Endothelial cell of umbilical vein (primary cell): ENCODE measurements around the gene ZNF385D. TPM values are rescaled to one million over a fixed set of nuclear protein-coding genes. Genes with fewer than 3 reads are reported as not detected.

Experiments
- BruUV-seq: library from RNA; stranded (reverse); fragments of 400-500 nt; replicated peaks from 2 replicates; lab custom pipeline; 2021; lab: Mats Ljungman, UMichigan
- CTCF ChIA-PET: fragments of 300-600, 350-600 bp; sonication (Branson Sonifier 250); formaldehyde crosslinking; loops from one replicate; lab custom pipeline; 2021; ENCODE audit warnings: antibody characterized with exemption, inconsistent platforms; lab: Charles Lee
- POLR2A ChIA-PET: fragments of 300-600, 350-600 bp; sonication (Branson Sonifier 250); formaldehyde crosslinking; loops from one replicate; lab custom pipeline; 2021; ENCODE audit warnings: antibody characterized with exemption, inconsistent platforms; lab: Charles Lee
- DNase-seq: peaks from one replicate; pipeline ENCODE4 v3.0.0-alpha.2; 2011; ENCODE audit warnings: low read depth, low spot score
- FAIRE-seq: peaks from 2 replicates; lab custom pipeline; 2011; peaks lifted over from hg19 to GRCh38; lab: Jason Lieb, UNC
- H2AFZ ChIP-seq: 2 replicates; pipeline ENCODE4 v1.6.0; 2012; ENCODE audit warnings: low read depth, low read length, control low read depth, inconsistent platforms
- H3K27ac ChIP-seq: 2 replicates; pipeline ENCODE4 v1.5.1; 2011; ENCODE audit warnings: low read depth, mild to moderate bottlenecking, control low read depth, low read length, moderate library complexity; ENCODE audit not compliant: insufficient read depth
- H3K27me3 ChIP-seq, 2 experiments: 2 replicates each; pipeline versions ENCODE4 v1.6.0 to v1.6.1; 2011; ENCODE audit warnings: low read length in 2 of 2, mixed read lengths in 1 of 2; ENCODE audit not compliant: control insufficient read depth in 2 of 2, insufficient read depth in 2 of 2
- H3K36me3 ChIP-seq, 2 experiments: 2 replicates in 1 of 2; 3 replicates in 1 of 2; pipeline ENCODE4 v1.5.1; 2011; ENCODE audit warnings: low read length in 2 of 2, mild to moderate bottlenecking in 1 of 2, moderate library complexity in 1 of 2; ENCODE audit not compliant: control insufficient read depth in 2 of 2, insufficient read depth in 2 of 2; ENCODE audit errors: extremely low read depth in 1 of 2
- H3K4me1 ChIP-seq: 3 replicates; pipeline ENCODE4 v1.5.1; 2011; ENCODE audit warnings: mild to moderate bottlenecking, low read length; ENCODE audit not compliant: control insufficient read depth, insufficient read depth; ENCODE audit errors: extremely low read depth
- H3K4me2 ChIP-seq: 2 replicates; pipeline ENCODE4 v1.6.1; 2011; ENCODE audit warnings: low read length, control low read depth, mixed read lengths; ENCODE audit not compliant: insufficient read depth
- H3K4me3 ChIP-seq, 3 experiments: fragments of 200-600 bp in 1 of 3; sonication (generic), shearing (Covaris generic) in 1 of 3; replicated peaks in 1 of 3; 2 replicates each; pipeline ENCODE4 v1.5.1; 2011 to 2016; ENCODE audit warnings: control low read depth in 3 of 3, low read length in 3 of 3, mild to moderate bottlenecking in 2 of 3, inconsistent platforms in 1 of 3, low read depth in 1 of 3, moderate library complexity in 1 of 3; ENCODE audit not compliant: insufficient read depth in 1 of 3
- H3K79me2 ChIP-seq: 2 replicates; pipeline ENCODE4 v1.6.0; 2012; ENCODE audit warnings: low read length, inconsistent platforms; ENCODE audit not compliant: control insufficient read depth, insufficient read depth
- H3K9ac ChIP-seq: replicated peaks from 2 replicates; pipeline ENCODE3; 2011; ENCODE audit warnings: low read length, control low read depth; ENCODE audit not compliant: insufficient read depth; ENCODE audit errors: extremely low read depth
- H3K9me1 ChIP-seq: replicated peaks from 3 replicates; pipeline ENCODE4 v1.6.0; 2011; ENCODE audit warnings: mild to moderate bottlenecking, low read length; ENCODE audit not compliant: control insufficient read depth, insufficient read depth; ENCODE audit errors: extremely low read depth
- H3K9me3 ChIP-seq: replicated peaks from 2 replicates; pipeline ENCODE4 v1.5.1; 2012; ENCODE audit warnings: low read length, inconsistent platforms; ENCODE audit not compliant: control insufficient read depth, insufficient read depth
- H4K20me1 ChIP-seq: replicated peaks from 2 replicates; pipeline ENCODE3; 2011; ENCODE audit warnings: mild to moderate bottlenecking, low read length; ENCODE audit not compliant: control insufficient read depth, insufficient read depth; ENCODE audit errors: extremely low read depth
- EZH2 ChIP-seq: IDR thresholded peaks from 2 replicates; pipeline ENCODE4 v1.6.1; 2012; ENCODE audit warnings: borderline replicate concordance, low read depth, mild to moderate bottlenecking, moderate library complexity, low read length, inconsistent platforms; ENCODE audit not compliant: severe bottlenecking
- FOS ChIP-seq: IDR thresholded peaks from 2 replicates; pipeline ENCODE4 v1.6.1; 2011; ENCODE audit warnings: mild to moderate bottlenecking, low read length, moderate library complexity, borderline replicate concordance; ENCODE audit not compliant: insufficient read depth
- GATA2 ChIP-seq: IDR thresholded peaks from 2 replicates; pipeline ENCODE4 v1.7.0; 2011; ENCODE audit warnings: low read depth, mild to moderate bottlenecking, moderate library complexity, mixed read lengths, low read length; ENCODE audit not compliant: insufficient read length, insufficient read depth
- JUN ChIP-seq: IDR thresholded peaks from 2 replicates; pipeline ENCODE4 v1.6.1; 2011; ENCODE audit warnings: borderline replicate concordance, low read depth; ENCODE audit not compliant: insufficient read length, insufficient read depth
- MYC ChIP-seq: IDR thresholded peaks from one replicate; pipeline ENCODE4 v1.6.1; 2011; ENCODE audit warnings: mild to moderate bottlenecking, low read depth, low read length
- POLR2A ChIP-seq: IDR thresholded peaks from 2 replicates; pipeline ENCODE4 v1.6.1; 2012; ENCODE audit warnings: low read depth, mild to moderate bottlenecking, control low read depth, low read length
- POLR2AphosphoS5 ChIP-seq: IDR thresholded peaks from 2 replicates; pipeline ENCODE4 v1.6.1; 2012; ENCODE audit warnings: low read depth, mild to moderate bottlenecking, control low read depth, low read length, moderate library complexity; ENCODE audit not compliant: insufficient read depth
- dilution Hi-C: fragments of 300-500 bp; cut with MboI; formaldehyde crosslinking; loops from one replicate; pipeline ENCODE4 v1.15.0; 2019; ENCODE audit warnings: low sequenced_read_pairs; ENCODE audit not compliant: extremely low pct_ligation_motif_present
- intact Hi-C: fragments of 100-400 bp; cut with micrococcal nuclease; formaldehyde crosslinking; loops from one replicate; pipeline ENCODE4 v1.10.0; 2022
- polyA plus RNA-seq, 4 experiments: library from polyadenylated mRNA; depleted of rRNA in 3 of 4; stranded (reverse) in 3 of 4; unstranded in 1 of 4; fragments of >200 nt; gene quantifications; 2 replicates each; pipeline versions ENCODE4 v1.2.1 to v1.2.3, GENCODE V29; 2011 to 2012; ENCODE audit warnings: missing spikeins in 1 of 4
- total RNA-seq: library from RNA; stranded (reverse); gene quantifications from 2 replicates; pipeline ENCODE4 v1.2.3, GENCODE V29; 2021
- TF ChIP-seq, protein P1 (sequence below), 2 donors: IDR thresholded peaks; 1 replicate in 1 of 2; 2 replicates in 1 of 2; pipeline ENCODE4 v1.5.1; 2011; ENCODE audit warnings: low read length in 2 of 2, mild to moderate bottlenecking in 2 of 2, moderate library complexity in 2 of 2, control low read depth in 1 of 2, inconsistent platforms in 1 of 2, low read depth in 1 of 2; ENCODE audit not compliant: insufficient read depth in 1 of 2; ENCODE audit errors: extremely low read depth in 1 of 2
- TF ChIP-seq, protein P2 (sequence below): IDR thresholded peaks from 2 replicates; pipeline ENCODE4 v1.6.1; 2011; ENCODE audit not compliant: insufficient read depth, insufficient read length

Gene ZNF385D
- total and polyA plus RNA-seq, 2 donors (not counting 3 experiments of a cell fraction or from before 2014, with no cell fraction given) = not detected

DNA sequence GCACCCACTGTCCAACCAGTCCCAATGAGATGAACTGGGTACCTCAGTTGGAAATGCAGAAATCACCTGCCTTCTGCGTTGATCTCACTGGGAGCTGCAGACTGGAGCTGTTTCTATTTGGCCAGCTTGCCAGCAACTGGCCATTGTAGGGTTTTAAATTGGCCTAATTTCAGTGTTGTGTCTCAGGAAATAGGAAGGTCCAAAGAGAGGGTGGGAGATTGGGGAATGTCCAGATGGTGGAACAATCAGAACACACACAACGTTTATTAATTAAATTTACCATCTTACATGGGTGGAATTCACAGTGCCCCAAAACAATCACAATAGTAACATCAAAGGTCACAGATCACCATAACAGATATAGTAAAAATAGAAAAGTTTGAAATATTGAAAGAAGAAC, 189.5 kb downstream of the ZNF385D start:
- no TSS peak for BruUV-seq
- no peaks in the 10 kb centered on the region for H3K27me3 ChIP-seq
- no peaks in the 10 kb centered on the region for H3K9me1 ChIP-seq
- no peaks in the 10 kb centered on the region for H4K20me1 ChIP-seq
- no peak overlapping the region for H2AFZ ChIP-seq
- POLR2A ChIA-PET = no interaction called here
- TF ChIP-seq, protein P1, sequence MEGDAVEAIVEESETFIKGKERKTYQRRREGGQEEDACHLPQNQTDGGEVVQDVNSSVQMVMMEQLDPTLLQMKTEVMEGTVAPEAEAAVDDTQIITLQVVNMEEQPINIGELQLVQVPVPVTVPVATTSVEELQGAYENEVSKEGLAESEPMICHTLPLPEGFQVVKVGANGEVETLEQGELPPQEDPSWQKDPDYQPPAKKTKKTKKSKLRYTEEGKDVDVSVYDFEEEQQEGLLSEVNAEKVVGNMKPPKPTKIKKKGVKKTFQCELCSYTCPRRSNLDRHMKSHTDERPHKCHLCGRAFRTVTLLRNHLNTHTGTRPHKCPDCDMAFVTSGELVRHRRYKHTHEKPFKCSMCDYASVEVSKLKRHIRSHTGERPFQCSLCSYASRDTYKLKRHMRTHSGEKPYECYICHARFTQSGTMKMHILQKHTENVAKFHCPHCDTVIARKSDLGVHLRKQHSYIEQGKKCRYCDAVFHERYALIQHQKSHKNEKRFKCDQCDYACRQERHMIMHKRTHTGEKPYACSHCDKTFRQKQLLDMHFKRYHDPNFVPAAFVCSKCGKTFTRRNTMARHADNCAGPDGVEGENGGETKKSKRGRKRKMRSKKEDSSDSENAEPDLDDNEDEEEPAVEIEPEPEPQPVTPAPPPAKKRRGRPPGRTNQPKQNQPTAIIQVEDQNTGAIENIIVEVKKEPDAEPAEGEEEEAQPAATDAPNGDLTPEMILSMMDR (IDR thresholded peaks at IDR 0.05; ENCODE audit: extremely low read depth in 1 of 2, insufficient read depth in 1 of 2, low read depth in 1 of 2, low read length in 2 of 2) = no peak
- TF ChIP-seq GATA2 (no peak), JUN (no peak), MYC (no peak), FOS (no peak), POLR2A (no peak), EZH2 (no peak), POLR2AphosphoS5 (no peak)
- TF ChIP-seq, protein P2, sequence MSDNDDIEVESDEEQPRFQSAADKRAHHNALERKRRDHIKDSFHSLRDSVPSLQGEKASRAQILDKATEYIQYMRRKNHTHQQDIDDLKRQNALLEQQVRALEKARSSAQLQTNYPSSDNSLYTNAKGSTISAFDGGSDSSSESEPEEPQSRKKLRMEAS = no peak
- intact Hi-C loops (no loop called here), dilution Hi-C loops (no loop called here)
- FAIRE-seq = no peak
- H3K36me3 ChIP-seq = no peaks in the 10 kb centered on the region
- H3K9ac ChIP-seq = no peak overlapping the region
- H3K27ac ChIP-seq = no peak overlapping the region
- CTCF ChIA-PET = no interaction called here
- H3K79me2 ChIP-seq = no peaks in the 10 kb centered on the region
- no peak overlapping the region for H3K4me2 ChIP-seq
- H3K9me3 ChIP-seq = no peaks in the 10 kb centered on the region
- H3K4me1 ChIP-seq = no peaks in the 10 kb centered on the region
- H3K4me3 ChIP-seq = no peak overlapping the region
- DNase-seq = no peak
